SK-N-SH (cell line): Measurements from ENCODE around the gene TRAPPC3. TPM values are rescaled to one million over a fixed set of nuclear protein-coding genes. Genes with fewer than 3 reads are reported as not detected.

Experiments
- CTCF ChIA-PET: fragments of 300-600, 350-600 bp; formaldehyde crosslinking; extraction: SDS; loops from one replicate; lab custom pipeline; 2021; lab: Yijun Ruan, JAX
- POLR2A ChIA-PET: fragments of 350-600 bp; sonication (Branson Sonifier 250); formaldehyde crosslinking; extraction: SDS; loops from one replicate; lab custom pipeline; 2020; ENCODE audit warnings: antibody characterized with exemption, inconsistent platforms; lab: Yijun Ruan, JAX
- DNase-seq: peaks from one replicate; pipeline ENCODE4 v3.0.0; 2012
- H2AFZ ChIP-seq: fragments of 200-600 bp; sonication (generic); 2 replicates; pipeline ENCODE4 v1.8.1; 2016; ENCODE audit warnings: antibody characterized with exemption, mild to moderate bottlenecking, low read depth
- H3F3A ChIP-seq: fragments of 200-600 bp; sonication (generic); replicated peaks from 2 replicates; pipeline ENCODE3; 2016; ENCODE audit warnings: antibody characterized with exemption, mild to moderate bottlenecking; ENCODE audit not compliant: insufficient read depth
- H3K27ac ChIP-seq, 2 experiments: fragments of 200-500 bp in 1 of 2; fragments of 200-600 bp in 1 of 2; sonication (Bioruptor generic) in 1 of 2; sonication (generic), shearing (Covaris generic) in 1 of 2; 2 replicates each; pipeline versions ENCODE4 v1.5.1 to v1.6.1; 2014 to 2016; ENCODE audit warnings: low read depth in 2 of 2, inconsistent platforms in 1 of 2, low read length in 1 of 2, mild to moderate bottlenecking in 1 of 2, mixed read lengths in 1 of 2
- H3K27me3 ChIP-seq: fragments of 200-600 bp; sonication (generic), shearing (Covaris generic); 2 replicates; pipeline ENCODE4 v1.6.1; 2016; ENCODE audit warnings: mixed run types; ENCODE audit not compliant: insufficient read depth
- H3K36me3 ChIP-seq, 2 experiments: fragments of 200-500 bp in 1 of 2; fragments of 200-600 bp in 1 of 2; sonication (Bioruptor generic) in 1 of 2; sonication (generic) in 1 of 2; replicated peaks in 1 of 2; 2 replicates each; pipeline versions ENCODE3 to v1.5.1; 2014 to 2016; ENCODE audit warnings: low read length in 1 of 2, mild to moderate bottlenecking in 1 of 2; ENCODE audit not compliant: insufficient read depth in 2 of 2, control insufficient read depth in 1 of 2
- H3K4me1 ChIP-seq, 2 experiments: fragments of 200-500 bp in 1 of 2; fragments of 200-600 bp in 1 of 2; sonication (Bioruptor generic) in 1 of 2; sonication (generic), shearing (Covaris generic) in 1 of 2; 2 replicates each; pipeline versions ENCODE4 v1.5.1 to v1.6.1; 2014 to 2016; ENCODE audit warnings: low read depth in 1 of 2, low read length in 1 of 2, mixed run types in 1 of 2; ENCODE audit not compliant: insufficient read depth in 2 of 2, control insufficient read depth in 1 of 2
- H3K4me2 ChIP-seq: fragments of 200-600 bp; sonication (generic), shearing (Covaris generic); 2 replicates; pipeline ENCODE4 v1.6.1; 2017; ENCODE audit warnings: mixed run types
- H3K4me3 ChIP-seq, 2 experiments: fragments of 200-500 bp in 1 of 2; fragments of 200-600 bp in 1 of 2; sonication (Bioruptor generic) in 1 of 2; sonication (generic), shearing (Covaris generic) in 1 of 2; 2 replicates each; pipeline versions ENCODE4 v1.5.1 to v1.8.1; 2014 to 2016; ENCODE audit warnings: low read depth in 2 of 2, inconsistent platforms in 1 of 2, low read length in 1 of 2, mild to moderate bottlenecking in 1 of 2, mixed read lengths in 1 of 2, moderate library complexity in 1 of 2
- H3K79me2 ChIP-seq: fragments of 200-600 bp; sonication (generic); 2 replicates; pipeline ENCODE4 v1.8.1; 2017; ENCODE audit warnings: mild to moderate bottlenecking; ENCODE audit not compliant: insufficient read depth
- H3K9ac ChIP-seq: fragments of 200-600 bp; sonication (generic); 2 replicates; pipeline ENCODE4 v1.6.1; 2017; ENCODE audit warnings: mixed run types
- H3K9me2 ChIP-seq: fragments of 200-600 bp; sonication (generic); 2 replicates; pipeline ENCODE4 v1.6.1; 2017; ENCODE audit warnings: mixed run types
- H3K9me3 ChIP-seq: fragments of 200-600 bp; sonication (generic); 2 replicates; pipeline ENCODE4 v1.6.1; 2017; ENCODE audit warnings: mixed run types, mild to moderate bottlenecking, moderate library complexity
- H4K20me1 ChIP-seq: fragments of 200-600 bp; sonication (generic); 2 replicates; pipeline ENCODE4 v1.6.1; 2017; ENCODE audit warnings: mild to moderate bottlenecking, mixed run types; ENCODE audit not compliant: insufficient read depth
- CHD2 ChIP-seq: fragments of 150-350 bp; IDR thresholded peaks from 2 replicates; pipeline ENCODE4 v1.6.1; 2018; ENCODE audit warnings: low read length; ENCODE audit not compliant: partially characterized antibody
- FOXM1 ChIP-seq: IDR thresholded peaks from 2 replicates; pipeline ENCODE4 v1.4.0; 2012; ENCODE audit warnings: low read depth, mild to moderate bottlenecking
- GABPA ChIP-seq: IDR thresholded peaks from 2 replicates; pipeline ENCODE4 v1.4.0; 2012; ENCODE audit warnings: low read depth, mild to moderate bottlenecking
- MEF2A ChIP-seq: IDR thresholded peaks from 2 replicates; pipeline ENCODE4 v1.4.0; 2012; ENCODE audit warnings: low read depth, borderline replicate concordance
- RFX5 ChIP-seq: IDR thresholded peaks from 2 replicates; pipeline ENCODE4 v1.6.1; 2012; ENCODE audit warnings: mild to moderate bottlenecking, improper control_type of control experiment, low read length
- RXRA ChIP-seq: IDR thresholded peaks from 2 replicates; pipeline ENCODE4 v1.4.0; 2012; ENCODE audit warnings: low read depth, mild to moderate bottlenecking, borderline replicate concordance
- WGBS: methylation state at CpG from one replicate; pipeline ENCODE4 v1.1.6; 2017; ENCODE audit warnings: low lambda C conversion rate; 5-methylcytosine and 5-hydroxymethylcytosine counted together
- polyA plus RNA-seq, 3 experiments: library from polyadenylated mRNA; depleted of rRNA; stranded (reverse); fragments of >200 nt; gene quantifications; 2 replicates each; pipeline ENCODE4 v1.2.3, GENCODE V29; 2012
- TF ChIP-seq, protein P1 (sequence below): IDR thresholded peaks from 2 replicates; pipeline ENCODE4; 2012
- TF ChIP-seq, protein P2 (sequence below): IDR thresholded peaks from 2 replicates; pipeline ENCODE4 v1.6.1; 2012; ENCODE audit warnings: mild to moderate bottlenecking, low read depth, low read length, moderate library complexity

TRAPPC3 gene
- polyA plus RNA-seq, 1 of the 3 experiments (the other 2 are of a cell fraction): 149 TPM

DNA sequence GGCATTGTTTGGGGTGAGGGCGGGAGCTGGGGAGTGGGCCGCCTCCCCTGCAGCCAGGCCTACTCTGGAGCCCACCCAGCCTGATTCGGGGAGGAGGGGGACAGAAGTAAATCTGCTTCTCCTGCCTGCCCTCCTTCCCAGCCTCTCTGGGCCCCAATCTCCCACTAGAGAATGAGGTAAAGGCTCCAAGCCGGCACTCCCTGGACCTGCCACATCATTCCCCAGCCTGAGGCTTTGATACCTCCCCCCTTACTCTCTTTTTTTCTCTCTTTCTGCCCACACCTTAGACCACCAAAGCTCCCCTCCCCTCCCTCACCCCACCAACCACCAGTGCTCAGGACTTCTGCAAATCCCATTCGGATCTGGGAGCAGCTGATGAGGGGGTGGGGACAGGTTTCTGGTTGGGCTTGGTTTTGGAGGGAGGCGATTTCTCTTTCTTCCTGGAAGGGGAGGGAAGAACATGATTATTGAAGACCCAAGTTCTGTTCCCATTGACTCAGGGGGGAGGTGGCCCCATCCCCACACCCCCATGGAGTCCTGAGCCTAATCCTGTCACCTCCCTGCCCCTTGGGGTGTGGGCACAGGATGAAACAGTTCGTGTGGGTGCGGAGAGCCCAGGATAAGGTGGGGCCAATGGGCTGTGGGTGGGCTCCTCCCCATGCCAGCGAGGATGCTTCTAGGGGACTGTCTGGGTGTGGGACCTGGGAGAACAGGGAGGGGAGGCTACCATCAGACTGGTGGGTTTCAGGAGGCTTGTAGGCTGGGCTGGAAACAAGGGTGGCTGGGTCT is 8.0 kb upstream of the TRAPPC3 start:
- Histone ChIP-seq H3K36me3 (peaks cover 8 to 12% of the 10 kb centered on the region in 2 experiments), H3K27me3 (no peaks in the 10 kb centered on the region), H3K9me3 (no peaks in the 10 kb centered on the region), H3K4me2 (peak overlapping the region; percentile 76), H3K9ac (peak overlapping the region; percentile 98), H3K4me3 (peak overlapping the region; percentile 87 to 99)
- 10% methylated on average over 7 of the region's 9 CpGs for WGBS
- DNase-seq: peak; percentile 54
- POLR2A ChIA-PET: interaction anchor here (0.7 to 1.3 kb wide), 3 partner anchors 15 to 67 kb away, joined by 3 read pairs; partner anchors contain the start of gene THRAP3
- no peak for TF ChIP-seq MEF2A
- TF ChIP-seq RXRA: no peak
- TF ChIP-seq, protein P1, sequence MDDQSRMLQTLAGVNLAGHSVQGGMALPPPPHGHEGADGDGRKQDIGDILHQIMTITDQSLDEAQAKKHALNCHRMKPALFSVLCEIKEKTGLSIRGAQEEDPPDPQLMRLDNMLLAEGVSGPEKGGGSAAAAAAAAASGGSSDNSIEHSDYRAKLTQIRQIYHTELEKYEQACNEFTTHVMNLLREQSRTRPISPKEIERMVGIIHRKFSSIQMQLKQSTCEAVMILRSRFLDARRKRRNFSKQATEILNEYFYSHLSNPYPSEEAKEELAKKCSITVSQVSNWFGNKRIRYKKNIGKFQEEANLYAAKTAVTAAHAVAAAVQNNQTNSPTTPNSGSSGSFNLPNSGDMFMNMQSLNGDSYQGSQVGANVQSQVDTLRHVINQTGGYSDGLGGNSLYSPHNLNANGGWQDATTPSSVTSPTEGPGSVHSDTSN: no peak
- TF ChIP-seq RFX5: no peak
- TF ChIP-seq CHD2: no peak
- TF ChIP-seq, protein P2, sequence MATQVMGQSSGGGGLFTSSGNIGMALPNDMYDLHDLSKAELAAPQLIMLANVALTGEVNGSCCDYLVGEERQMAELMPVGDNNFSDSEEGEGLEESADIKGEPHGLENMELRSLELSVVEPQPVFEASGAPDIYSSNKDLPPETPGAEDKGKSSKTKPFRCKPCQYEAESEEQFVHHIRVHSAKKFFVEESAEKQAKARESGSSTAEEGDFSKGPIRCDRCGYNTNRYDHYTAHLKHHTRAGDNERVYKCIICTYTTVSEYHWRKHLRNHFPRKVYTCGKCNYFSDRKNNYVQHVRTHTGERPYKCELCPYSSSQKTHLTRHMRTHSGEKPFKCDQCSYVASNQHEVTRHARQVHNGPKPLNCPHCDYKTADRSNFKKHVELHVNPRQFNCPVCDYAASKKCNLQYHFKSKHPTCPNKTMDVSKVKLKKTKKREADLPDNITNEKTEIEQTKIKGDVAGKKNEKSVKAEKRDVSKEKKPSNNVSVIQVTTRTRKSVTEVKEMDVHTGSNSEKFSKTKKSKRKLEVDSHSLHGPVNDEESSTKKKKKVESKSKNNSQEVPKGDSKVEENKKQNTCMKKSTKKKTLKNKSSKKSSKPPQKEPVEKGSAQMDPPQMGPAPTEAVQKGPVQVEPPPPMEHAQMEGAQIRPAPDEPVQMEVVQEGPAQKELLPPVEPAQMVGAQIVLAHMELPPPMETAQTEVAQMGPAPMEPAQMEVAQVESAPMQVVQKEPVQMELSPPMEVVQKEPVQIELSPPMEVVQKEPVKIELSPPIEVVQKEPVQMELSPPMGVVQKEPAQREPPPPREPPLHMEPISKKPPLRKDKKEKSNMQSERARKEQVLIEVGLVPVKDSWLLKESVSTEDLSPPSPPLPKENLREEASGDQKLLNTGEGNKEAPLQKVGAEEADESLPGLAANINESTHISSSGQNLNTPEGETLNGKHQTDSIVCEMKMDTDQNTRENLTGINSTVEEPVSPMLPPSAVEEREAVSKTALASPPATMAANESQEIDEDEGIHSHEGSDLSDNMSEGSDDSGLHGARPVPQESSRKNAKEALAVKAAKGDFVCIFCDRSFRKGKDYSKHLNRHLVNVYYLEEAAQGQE: no peak
- TF ChIP-seq GABPA: no peak
- no peak for TF ChIP-seq FOXM1
- TF ChIP-seq, all 33 proteins: peak for 0
- H3K79me2 ChIP-seq: peaks cover 75% of the 10 kb centered on the region
- H3K27ac ChIP-seq: peak overlapping the region; percentile 90 to 98
- no peak overlapping the region for H2AFZ ChIP-seq
- no peaks in the 10 kb centered on the region for H3K9me2 ChIP-seq
- H3F3A ChIP-seq: peaks cover 3% of the 10 kb centered on the region
- CTCF ChIA-PET: interaction anchor here (1.6 to 5.6 kb wide), 2 partner anchors 26 to 31 kb away, joined by 3 to 49 read pairs; no protein-coding TSS in a partner anchor
- peaks cover 36 to 50% of the 10 kb centered on the region in 2 experiments for H3K4me1 ChIP-seq
- peaks cover 53% of the 10 kb centered on the region for H4K20me1 ChIP-seq
